Measurements from ENCODE around the gene ABCB9. TPM values are rescaled to one million over a fixed set of nuclear protein-coding genes. Genes with fewer than 3 reads are reported as not detected.

Gene ABCB9
- total and polyA plus RNA-seq, 2 donors = 1.8 to 2.1 TPM

DNA sequence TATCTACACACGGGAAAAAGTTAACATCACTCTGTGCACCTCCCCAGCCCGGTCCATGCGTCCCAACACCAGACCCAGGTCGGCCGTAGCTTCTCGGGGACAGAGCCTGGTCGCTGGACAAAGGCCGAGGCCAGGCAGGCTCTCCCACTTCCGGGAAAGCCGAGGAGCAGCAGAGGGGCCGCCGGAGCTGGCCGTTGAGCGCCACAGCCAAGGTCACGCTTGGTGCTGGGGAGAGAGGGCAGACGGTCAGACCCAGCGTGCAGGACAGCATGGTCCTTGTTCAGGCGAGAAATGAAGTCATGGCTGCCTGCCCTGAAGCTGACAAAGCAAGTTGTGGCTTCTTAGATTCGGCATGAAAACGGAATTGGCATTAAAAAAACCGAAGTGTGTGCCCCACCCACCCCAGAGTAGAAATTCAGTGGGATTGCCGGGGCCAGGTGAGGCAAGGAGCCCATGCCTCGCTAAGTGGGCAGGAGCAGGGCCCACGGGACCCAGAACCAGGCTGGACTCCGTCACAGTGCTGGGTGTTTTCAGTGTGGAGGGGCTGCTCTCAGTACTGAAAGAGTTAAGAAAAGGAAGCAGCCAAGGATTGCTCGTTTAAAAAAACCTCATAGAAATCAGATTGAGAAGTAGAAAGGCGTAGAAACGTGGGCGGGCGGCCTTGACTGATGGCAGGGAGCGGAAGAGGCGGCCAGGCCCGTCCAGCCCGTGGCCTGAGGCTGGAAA lies 18.5 kb upstream of the ABCB9 start:
- H3K27me3 ChIP-seq (ENCODE audit: control insufficient read depth in 2 of 2, insufficient read depth in 1 of 2, low read length in 1 of 2) = no peaks in the 10 kb centered on the region
- H3K27ac ChIP-seq (ENCODE audit: low read depth in 1 of 2, low read length in 1 of 2) = peak overlapping the region; percentile 34 to 83
- H3K4me3 ChIP-seq (ENCODE audit: low read length in 2 of 2) = no peak overlapping the region
- 73% methylated on average over 34 of the region's 34 CpGs for WGBS
- no peak for DNase-seq (ENCODE audit: low read depth in 6 of 9, low spot score in 9 of 9)
- peaks cover 73 to 78% of the 10 kb centered on the region in 2 donors for H3K36me3 ChIP-seq (ENCODE audit: control insufficient read depth in 2 of 2, insufficient read depth in 2 of 2, low read length in 1 of 2)
- H3K9me3 ChIP-seq (ENCODE audit: control insufficient read depth in 2 of 2, insufficient read depth in 1 of 2, low read length in 1 of 2) = no peaks in the 10 kb centered on the region
- peaks cover 16 to 45% of the 10 kb centered on the region in 2 donors for H3K4me1 ChIP-seq (ENCODE audit: control insufficient read depth in 2 of 2, insufficient read depth in 2 of 2, low read length in 2 of 2)

DNA sequence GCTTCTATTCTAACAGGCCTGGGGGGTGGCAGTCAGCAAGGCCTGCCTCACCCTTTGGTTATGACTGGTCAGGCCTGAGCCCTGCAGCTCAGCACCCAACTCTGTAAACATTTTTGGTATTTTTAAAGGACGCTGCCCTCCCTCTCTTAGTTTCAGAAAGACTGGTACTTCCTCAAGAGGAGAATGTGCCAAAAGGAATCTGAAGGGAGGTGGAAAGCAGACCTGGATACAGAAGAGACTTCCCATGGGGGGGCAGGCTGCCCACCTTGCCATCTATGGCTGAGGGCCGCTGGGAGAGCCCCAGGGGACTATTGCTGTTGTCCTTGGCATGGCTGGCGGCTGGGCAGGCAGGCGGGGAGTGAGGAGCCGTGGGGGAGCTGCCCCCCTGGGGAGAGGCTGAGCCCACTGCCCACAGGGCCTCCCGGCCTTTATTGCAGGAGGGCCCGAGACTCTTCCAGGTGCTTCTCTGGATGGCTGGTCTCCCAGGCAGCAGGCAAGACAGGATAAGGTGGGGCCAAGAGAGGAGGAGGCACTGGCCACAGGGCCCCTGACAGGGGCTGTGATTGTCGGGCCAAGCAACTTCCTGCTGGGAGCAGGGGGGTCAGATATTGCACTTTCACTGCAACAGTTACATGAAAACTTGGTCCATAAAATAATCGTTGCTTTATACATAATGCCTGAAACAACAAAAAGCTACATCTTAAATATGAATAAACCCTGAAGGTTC lies 17.7 kb upstream of the ABCB9 start:
- H3K4me3 ChIP-seq (ENCODE audit: low read length in 2 of 2) = no peak overlapping the region

DNA sequence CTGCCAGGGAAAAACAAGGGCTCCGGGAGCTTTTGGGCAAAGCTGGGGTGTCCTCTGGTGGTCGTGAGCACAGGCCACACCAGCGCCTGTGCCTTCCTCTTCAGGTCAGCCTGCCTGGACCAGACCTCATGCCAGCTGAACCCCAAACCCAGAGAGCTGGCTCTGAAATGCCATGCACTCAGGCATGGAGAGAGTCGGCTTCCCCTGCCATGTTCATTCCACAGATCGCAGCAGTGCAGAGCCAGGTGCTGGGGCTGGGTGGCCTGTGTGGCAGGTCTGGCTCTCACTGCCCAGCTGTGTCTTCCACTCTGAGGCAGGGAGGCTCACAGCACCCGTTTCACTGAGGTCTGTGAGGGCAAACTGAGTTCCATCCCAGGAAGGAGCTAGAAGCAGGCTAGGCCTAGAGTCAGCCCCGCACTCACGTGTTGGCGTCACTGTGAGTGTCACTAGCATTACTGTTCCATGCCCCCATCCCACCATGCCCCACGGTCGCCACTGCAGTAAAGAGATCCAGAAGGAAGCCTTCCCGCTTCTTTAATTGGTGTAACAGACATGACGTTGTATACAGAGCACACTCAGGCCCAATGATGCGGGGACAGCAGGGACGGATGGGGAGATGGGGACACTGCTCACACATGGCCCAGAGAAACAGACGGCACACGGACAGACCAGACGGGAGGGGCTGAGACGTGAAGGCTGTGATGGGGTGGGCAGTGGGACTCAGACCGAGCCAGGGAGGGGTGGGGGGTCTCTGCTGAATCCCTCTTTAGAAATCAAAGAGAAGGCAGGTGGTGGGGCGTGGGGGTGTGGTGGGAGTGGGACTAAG lies 16.9 kb upstream of the ABCB9 start:
- no peak overlapping the region for H3K4me3 ChIP-seq (ENCODE audit: low read length in 2 of 2)
- WGBS = 92% methylated on average over 21 of the region's 21 CpGs
- peaks cover 66 to 73% of the 10 kb centered on the region in 2 donors for H3K36me3 ChIP-seq (ENCODE audit: control insufficient read depth in 2 of 2, insufficient read depth in 2 of 2, low read length in 1 of 2)
- peak overlapping the region; percentile 25 to 89 for H3K27ac ChIP-seq (ENCODE audit: low read depth in 1 of 2, low read length in 1 of 2)
- no peaks in the 10 kb centered on the region for H3K27me3 ChIP-seq (ENCODE audit: control insufficient read depth in 2 of 2, insufficient read depth in 1 of 2, low read length in 1 of 2)
- H3K4me1 ChIP-seq (ENCODE audit: control insufficient read depth in 2 of 2, insufficient read depth in 2 of 2, low read length in 2 of 2) = peaks cover 24 to 57% of the 10 kb centered on the region in 2 donors
- DNase-seq (ENCODE audit: low read depth in 6 of 9, low spot score in 9 of 9) = no peak
- H3K9me3 ChIP-seq (ENCODE audit: control insufficient read depth in 2 of 2, insufficient read depth in 1 of 2, low read length in 1 of 2) = no peaks in the 10 kb centered on the region

More for the DNA sequence above, 17.7 kb upstream of the ABCB9 start:
- H3K36me3 ChIP-seq (ENCODE audit: control insufficient read depth in 2 of 2, insufficient read depth in 2 of 2, low read length in 1 of 2) = peaks cover 66 to 76% of the 10 kb centered on the region in 2 donors
- DNase-seq (ENCODE audit: low read depth in 6 of 9, low spot score in 9 of 9) = no peak
- WGBS = 63% methylated on average over 9 of the region's 9 CpGs
- no peaks in the 10 kb centered on the region for H3K9me3 ChIP-seq (ENCODE audit: control insufficient read depth in 2 of 2, insufficient read depth in 1 of 2, low read length in 1 of 2)
- H3K4me1 ChIP-seq (ENCODE audit: control insufficient read depth in 2 of 2, insufficient read depth in 2 of 2, low read length in 2 of 2) = peaks cover 24 to 53% of the 10 kb centered on the region in 2 donors
- peak overlapping the region; percentile 75 to 83 for H3K27ac ChIP-seq (ENCODE audit: low read depth in 1 of 2, low read length in 1 of 2)
- H3K27me3 ChIP-seq (ENCODE audit: control insufficient read depth in 2 of 2, insufficient read depth in 1 of 2, low read length in 1 of 2) = no peaks in the 10 kb centered on the region

DNA sequence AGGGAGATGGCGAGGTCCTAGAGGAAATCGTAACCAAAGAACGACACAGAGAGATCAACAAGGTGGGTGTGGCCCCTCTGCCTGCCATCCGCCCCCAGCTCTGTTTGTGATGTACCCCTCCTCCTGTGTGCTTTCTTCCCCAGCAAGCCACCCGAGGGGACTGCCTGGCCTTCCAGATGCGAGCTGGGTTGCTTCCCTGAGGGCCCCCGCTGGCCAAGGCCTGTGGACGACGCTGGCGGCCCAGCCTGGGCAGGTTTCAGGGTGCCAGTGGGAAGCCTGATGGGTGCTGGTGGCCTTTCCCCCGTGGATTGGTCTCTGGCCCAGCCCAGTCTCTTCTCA lies 16.2 kb upstream of the ABCB9 start:
- Histone ChIP-seq H3K4me1 (ENCODE audit: control insufficient read depth in 2 of 2, insufficient read depth in 2 of 2, low read length in 2 of 2) (peaks cover 24 to 57% of the 10 kb centered on the region in 2 donors), H3K9me3 (ENCODE audit: control insufficient read depth in 2 of 2, insufficient read depth in 1 of 2, low read length in 1 of 2) (no peaks in the 10 kb centered on the region), H3K27me3 (ENCODE audit: control insufficient read depth in 2 of 2, insufficient read depth in 1 of 2, low read length in 1 of 2) (no peaks in the 10 kb centered on the region), H3K27ac (ENCODE audit: low read depth in 1 of 2, low read length in 1 of 2) (peak overlapping the region; percentile 53 to 89), H3K4me3 (ENCODE audit: low read length in 2 of 2) (peak overlapping the region; percentile 77 to 93), H3K36me3 (ENCODE audit: control insufficient read depth in 2 of 2, insufficient read depth in 2 of 2, low read length in 1 of 2) (peaks cover 62 to 72% of the 10 kb centered on the region in 2 donors)
- DNase-seq (ENCODE audit: low read depth in 6 of 9, low spot score in 9 of 9) = peak in 2 of 9 donors; percentile 39 to 52
- 68% methylated on average over 11 of the region's 11 CpGs for WGBS

DNA sequence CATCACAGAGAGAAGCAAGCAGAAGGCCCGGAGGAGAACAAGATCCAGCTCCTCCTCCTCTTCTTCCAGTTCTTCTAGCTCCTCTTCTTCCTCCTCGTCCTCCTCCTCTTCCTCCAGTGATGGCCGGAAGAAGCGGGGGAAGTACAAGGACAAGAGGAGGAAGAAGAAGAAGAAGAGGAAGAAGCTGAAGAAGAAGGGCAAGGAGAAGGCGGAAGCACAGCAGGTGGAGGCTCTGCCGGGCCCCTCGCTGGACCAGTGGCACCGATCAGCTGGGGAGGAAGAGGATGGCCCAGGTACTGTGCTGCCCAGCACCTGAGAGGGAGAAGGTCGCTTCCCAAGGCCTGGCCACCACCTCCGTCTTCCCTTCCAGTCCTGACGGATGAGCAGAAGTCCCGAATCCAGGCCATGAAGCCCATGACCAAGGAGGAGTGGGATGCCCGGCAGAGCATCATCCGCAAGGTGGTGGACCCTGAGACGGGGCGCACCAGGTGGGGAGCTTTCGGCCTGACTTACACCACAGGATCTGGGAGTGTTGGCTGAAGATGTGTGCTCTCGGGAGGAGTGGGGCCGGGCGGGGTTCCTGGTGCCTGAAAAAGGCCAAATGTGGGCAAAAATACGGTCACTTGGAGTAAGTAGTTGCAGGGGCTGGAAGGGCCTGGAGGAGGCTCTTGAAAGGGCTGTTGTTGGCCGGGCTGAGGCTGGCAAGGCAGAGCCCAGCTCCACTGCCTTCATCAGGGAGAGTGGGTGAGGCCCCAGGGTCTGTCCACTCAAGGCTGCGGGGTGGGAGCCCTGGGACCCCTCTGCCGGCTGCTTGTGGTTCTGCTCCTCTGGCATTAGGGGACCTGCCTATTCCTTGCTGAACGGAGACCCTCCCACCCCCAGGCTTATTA lies 15.6 kb upstream of the ABCB9 start:
- whole genome bisulfite sequencing = 78% methylated on average over 25 of the region's 25 CpGs
- H3K36me3 ChIP-seq (ENCODE audit: control insufficient read depth in 2 of 2, insufficient read depth in 2 of 2, low read length in 1 of 2) = peaks cover 57 to 72% of the 10 kb centered on the region in 2 donors

DNA sequence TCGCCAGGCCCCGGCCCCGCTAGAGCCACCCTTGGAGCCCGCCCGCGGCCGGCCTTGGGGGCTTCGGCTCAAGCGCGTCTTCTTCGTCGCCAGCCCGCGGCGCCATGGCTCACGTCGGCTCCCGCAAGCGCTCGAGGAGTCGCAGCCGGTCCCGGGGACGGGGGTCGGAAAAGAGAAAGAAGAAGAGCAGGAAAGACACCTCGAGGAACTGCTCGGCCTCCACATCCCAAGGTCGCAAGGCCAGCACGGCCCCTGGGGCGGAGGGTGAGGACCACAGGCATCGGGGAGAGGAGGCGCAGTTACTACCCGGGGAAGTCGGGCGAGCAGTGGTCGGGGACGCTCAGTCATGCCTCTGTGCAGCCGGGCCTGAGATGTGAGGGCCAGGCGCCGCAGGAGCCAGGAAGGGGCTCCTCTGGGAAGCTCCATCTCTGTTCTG lies 14.8 kb upstream of the ABCB9 start:
- no peaks in the 10 kb centered on the region for H3K27me3 ChIP-seq (ENCODE audit: control insufficient read depth in 2 of 2, insufficient read depth in 1 of 2, low read length in 1 of 2)
- H3K4me3 ChIP-seq (ENCODE audit: low read length in 2 of 2) = peak overlapping the region; percentile 77 to 93
- peaks cover 29 to 69% of the 10 kb centered on the region in 2 donors for H3K4me1 ChIP-seq (ENCODE audit: control insufficient read depth in 2 of 2, insufficient read depth in 2 of 2, low read length in 2 of 2)
- H3K36me3 ChIP-seq (ENCODE audit: control insufficient read depth in 2 of 2, insufficient read depth in 2 of 2, low read length in 1 of 2) = peaks cover 49 to 68% of the 10 kb centered on the region in 2 donors
- DNase-seq (ENCODE audit: low read depth in 6 of 9, low spot score in 9 of 9) = no peak
- H3K27ac ChIP-seq (ENCODE audit: low read depth in 1 of 2, low read length in 1 of 2) = peak overlapping the region; percentile 88 to 89
- under 1% methylated on average over 40 of the region's 40 CpGs for WGBS
- H3K9me3 ChIP-seq (ENCODE audit: control insufficient read depth in 2 of 2, insufficient read depth in 1 of 2, low read length in 1 of 2) = no peaks in the 10 kb centered on the region

More for the DNA sequence above, 15.6 kb upstream of the ABCB9 start:
- H3K4me3 ChIP-seq (ENCODE audit: low read length in 2 of 2) = peak overlapping the region; percentile 77 to 93
- H3K27ac ChIP-seq (ENCODE audit: low read depth in 1 of 2, low read length in 1 of 2) = peak overlapping the region; percentile 62 to 89
- H3K4me1 ChIP-seq (ENCODE audit: control insufficient read depth in 2 of 2, insufficient read depth in 2 of 2, low read length in 2 of 2) = peaks cover 24 to 61% of the 10 kb centered on the region in 2 donors
- no peaks in the 10 kb centered on the region for H3K9me3 ChIP-seq (ENCODE audit: control insufficient read depth in 2 of 2, insufficient read depth in 1 of 2, low read length in 1 of 2)
- no peaks in the 10 kb centered on the region for H3K27me3 ChIP-seq (ENCODE audit: control insufficient read depth in 2 of 2, insufficient read depth in 1 of 2, low read length in 1 of 2)
- DNase-seq (ENCODE audit: low read depth in 6 of 9, low spot score in 9 of 9) = no peak

DNA sequence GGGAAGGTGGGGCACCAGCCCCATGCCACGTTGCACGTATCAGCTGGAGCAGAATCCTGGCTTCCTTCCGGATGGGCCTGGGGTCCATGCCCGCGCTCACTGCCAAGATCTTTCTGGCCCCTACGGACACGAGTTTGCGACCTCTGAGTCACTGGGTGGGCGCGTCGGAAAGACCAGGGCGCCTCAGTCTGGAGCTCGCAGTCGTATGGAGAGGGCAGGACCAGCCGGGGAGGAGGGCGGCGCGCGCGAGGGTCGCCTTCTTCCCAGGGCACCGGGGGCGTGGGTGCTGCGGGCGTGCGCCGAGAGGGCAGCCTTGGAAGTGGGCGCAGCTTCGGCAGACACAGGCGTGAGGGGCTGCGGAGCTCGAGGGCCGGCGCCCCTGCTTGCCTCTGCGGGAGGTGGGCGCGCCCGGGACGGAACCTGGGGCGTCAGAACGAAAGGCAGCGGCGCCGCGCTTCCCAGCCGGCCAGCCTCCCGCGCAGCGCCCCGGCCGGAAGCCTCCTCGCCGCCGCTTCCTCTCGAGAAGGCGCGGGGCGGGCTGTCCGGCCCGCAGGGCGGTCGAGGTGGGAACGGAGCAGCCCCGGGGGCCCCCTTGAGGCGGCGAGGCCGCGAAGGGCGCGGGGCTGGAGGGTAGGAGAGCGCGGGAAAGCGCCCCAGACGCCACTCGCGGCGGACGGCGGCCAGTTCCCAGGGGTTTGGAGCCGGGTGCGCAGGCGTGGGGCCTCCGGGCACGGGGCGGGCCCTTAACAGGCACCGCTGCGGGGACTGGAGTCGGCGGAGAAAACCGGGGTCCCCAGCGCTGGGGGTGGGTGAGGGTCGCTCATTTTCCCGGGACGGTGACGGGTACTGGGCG lies 14.1 kb upstream of the ABCB9 start, which contains the start of gene ARL6IP4:
ARL6IP4 (plus strand) TSS at position 499 of the 853 bp plus-strand sequence. CDS start 459 bp downstream, outside the sequence.
- Histone ChIP-seq H3K9me3 (ENCODE audit: control insufficient read depth in 2 of 2, insufficient read depth in 1 of 2, low read length in 1 of 2) (no peaks in the 10 kb centered on the region), H3K36me3 (ENCODE audit: control insufficient read depth in 2 of 2, insufficient read depth in 2 of 2, low read length in 1 of 2) (peaks cover 42 to 64% of the 10 kb centered on the region in 2 donors), H3K27ac (ENCODE audit: low read depth in 1 of 2, low read length in 1 of 2) (peak within 1 kb of the TSS; percentile 88 to 89), H3K4me1 (ENCODE audit: control insufficient read depth in 2 of 2, insufficient read depth in 2 of 2, low read length in 2 of 2) (peaks cover 33 to 75% of the 10 kb centered on the region in 2 donors), H3K4me3 (ENCODE audit: low read length in 2 of 2) (peak within 1 kb of the TSS; percentile 77 to 93), H3K27me3 (ENCODE audit: control insufficient read depth in 2 of 2, insufficient read depth in 1 of 2, low read length in 1 of 2) (no peaks in the 10 kb centered on the region)
- DNase-seq (ENCODE audit: low read depth in 6 of 9, low spot score in 9 of 9) = peak in 6 of 9 donors; percentile 38 to 84 (median 66)
- WGBS = under 1% methylated on average over 96 of the region's 96 CpGs

Measured in thymus (tissue), 11 donors.